ENCODE measurements around the gene ASAP2. TPM values are rescaled to one million over a fixed set of nuclear protein-coding genes. Genes with fewer than 3 reads are reported as not detected.
"Not testable (repeated sequence)": the region's sequence is repeated elsewhere in the genome, so short reads cannot be mapped to it uniquely, and the experiment has no call there.

Gene ASAP2
- total RNA-seq, 8 experiments from 2014 or later, result 8.5 to 26.7 (median 19.1) TPM

DNA sequence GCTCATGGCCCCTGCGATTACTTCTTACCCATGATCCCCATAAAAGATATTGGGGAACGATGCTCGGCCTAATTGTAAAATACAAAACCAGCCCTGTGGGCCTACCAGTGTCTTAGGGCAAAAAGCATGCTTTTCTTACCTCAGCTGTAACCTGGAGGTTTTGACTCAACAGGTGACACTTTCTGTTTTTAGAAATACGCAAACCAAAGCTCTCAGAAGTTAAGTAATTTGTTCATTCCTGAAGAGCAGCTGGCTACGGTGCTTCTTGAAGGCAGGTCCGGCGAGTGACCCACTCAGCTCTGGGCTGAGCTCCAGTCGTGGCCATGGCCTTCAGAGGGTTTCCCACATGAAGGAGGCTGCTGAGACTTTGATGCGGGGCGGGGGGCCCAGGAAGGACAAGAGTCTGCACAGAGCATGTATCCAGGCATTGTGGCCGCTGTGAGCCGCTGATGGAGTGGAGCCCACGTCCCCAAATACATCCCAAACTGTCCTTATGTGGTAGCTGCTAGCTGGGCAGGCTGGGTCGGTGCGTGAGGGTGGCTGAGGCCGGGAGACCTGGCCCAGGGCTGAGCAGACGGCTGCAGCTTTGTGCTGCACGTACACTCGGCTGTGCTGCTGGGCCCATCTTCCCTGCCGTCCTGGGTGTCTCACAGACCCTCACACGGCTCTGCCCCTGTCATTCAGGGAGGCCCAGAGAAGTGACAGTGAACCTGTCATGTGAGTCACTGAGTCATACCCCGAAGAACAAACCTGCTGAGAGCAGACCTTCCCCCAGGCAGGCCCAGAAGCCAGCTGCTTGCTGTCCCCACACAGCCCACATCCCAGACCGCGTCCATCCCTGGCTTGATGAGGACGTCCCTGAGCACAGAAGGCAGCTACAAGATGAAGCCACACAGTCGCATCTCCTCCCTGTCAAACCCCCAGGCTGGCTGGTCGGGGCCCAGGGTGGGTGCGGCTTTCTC lies 182.6 kb downstream of the ASAP2 start:
- in situ Hi-C loops (cut with MboI; ENCODE audit: low pct_unique_long_range_greater_than_20kb in 2 of 9, low sequenced_read_pairs in 9 of 9, unreplicated experiment in 9 of 9), result no loop called here
- ATAC-seq (replicated peaks in 6 of 8), result peak in 5 of 8 experiments; percentile 91 to 95 (median 94)
- Histone ChIP-seq H3K4me3 (no peak overlapping the region), H3K4me1 (replicated peaks in 1 of 2) (peaks cover 11 to 16% of the 10 kb centered on the region in 2 donors), H3K27ac (no peak overlapping the region)
- 78 to 100% (median 94%) methylated on average over 1 to 18 of the region's 28 CpGs; no CpG with 5 or more reads in 1 of the 10 experiments for whole genome bisulfite sequencing, 10 experiments

DNA sequence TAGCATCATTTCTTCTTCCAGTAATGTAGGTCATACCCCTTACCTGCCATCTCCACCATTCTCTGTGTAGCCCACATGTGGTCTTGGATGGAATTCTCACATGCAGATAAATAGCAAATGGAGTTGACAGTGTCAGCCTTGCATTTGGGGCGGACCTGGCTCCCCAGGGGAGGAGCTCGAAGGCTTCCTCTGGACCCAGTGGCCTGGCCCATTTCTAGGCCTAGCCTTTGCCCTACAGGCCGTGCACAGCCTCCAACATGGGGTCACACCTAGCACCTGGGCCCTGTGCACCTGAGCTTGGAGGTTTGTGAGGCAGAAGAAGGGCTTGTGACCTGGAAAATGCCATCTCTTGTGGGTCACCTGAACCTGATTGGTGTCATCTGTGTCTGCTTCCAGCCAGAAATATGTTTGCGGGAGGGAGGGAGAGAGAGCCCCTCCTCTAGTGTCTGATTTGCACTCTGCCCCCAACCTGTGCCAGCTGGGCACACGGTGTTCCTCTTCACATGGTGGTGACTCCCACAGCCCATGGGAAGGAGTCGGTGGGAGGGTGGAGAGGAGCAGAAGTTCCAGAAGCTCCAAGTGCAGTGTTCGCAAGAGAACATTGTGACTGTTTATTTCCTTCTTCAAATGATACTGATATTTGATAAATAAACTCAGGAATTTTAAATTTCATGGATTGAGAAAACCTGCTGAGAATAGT lies 183.7 kb downstream of the ASAP2 start:
- in situ Hi-C loops (cut with MboI; ENCODE audit: low pct_unique_long_range_greater_than_20kb in 2 of 9, low sequenced_read_pairs in 9 of 9, unreplicated experiment in 9 of 9), result no loop called here
- WGBS, 10 experiments, result 80 to 100% (median 92%) methylated on average over 1 to 6 of the region's 7 CpGs; no CpG with 5 or more reads in 3 of the 10 experiments
- no peak overlapping the region for H3K4me3 ChIP-seq
- H3K27ac ChIP-seq, result no peak overlapping the region
- no peak for ATAC-seq (replicated peaks in 6 of 8)
- peaks cover 11 to 16% of the 10 kb centered on the region in 2 donors for H3K4me1 ChIP-seq (replicated peaks in 1 of 2)

DNA sequence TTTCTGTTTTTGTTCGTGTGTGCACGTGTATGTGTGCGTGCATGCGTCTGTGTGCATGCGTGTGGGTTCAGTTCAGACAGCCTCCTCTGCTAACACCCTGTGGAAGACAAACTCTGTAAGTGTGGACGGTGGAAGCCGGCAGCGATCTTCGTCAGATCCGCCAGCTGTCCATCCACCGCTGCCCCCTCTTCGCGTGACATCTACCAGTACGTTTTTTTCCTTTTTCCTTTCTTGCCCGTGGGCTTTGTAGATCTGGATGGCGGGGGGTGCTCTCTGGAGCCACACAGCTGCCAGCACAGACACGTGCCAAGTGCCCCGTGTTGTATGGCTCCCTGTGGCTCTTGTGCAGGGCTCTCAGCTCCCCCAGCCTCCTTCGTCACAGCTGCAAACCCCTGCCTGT lies 184.4 kb downstream of the ASAP2 start:
- in situ Hi-C loops (cut with MboI; ENCODE audit: low pct_unique_long_range_greater_than_20kb in 2 of 9, low sequenced_read_pairs in 9 of 9, unreplicated experiment in 9 of 9), result no loop called here
- H3K27ac ChIP-seq, result no peak overlapping the region
- 60 to 100% (median 96%) methylated on average over 1 to 12 of the region's 19 CpGs; no CpG with 5 or more reads in 1 of the 10 experiments for WGBS, 10 experiments
- no peak for ATAC-seq (replicated peaks in 6 of 8)
- no peak overlapping the region for H3K4me3 ChIP-seq
- H3K4me1 ChIP-seq (replicated peaks in 1 of 2), result peaks cover 11 to 16% of the 10 kb centered on the region in 2 donors

DNA sequence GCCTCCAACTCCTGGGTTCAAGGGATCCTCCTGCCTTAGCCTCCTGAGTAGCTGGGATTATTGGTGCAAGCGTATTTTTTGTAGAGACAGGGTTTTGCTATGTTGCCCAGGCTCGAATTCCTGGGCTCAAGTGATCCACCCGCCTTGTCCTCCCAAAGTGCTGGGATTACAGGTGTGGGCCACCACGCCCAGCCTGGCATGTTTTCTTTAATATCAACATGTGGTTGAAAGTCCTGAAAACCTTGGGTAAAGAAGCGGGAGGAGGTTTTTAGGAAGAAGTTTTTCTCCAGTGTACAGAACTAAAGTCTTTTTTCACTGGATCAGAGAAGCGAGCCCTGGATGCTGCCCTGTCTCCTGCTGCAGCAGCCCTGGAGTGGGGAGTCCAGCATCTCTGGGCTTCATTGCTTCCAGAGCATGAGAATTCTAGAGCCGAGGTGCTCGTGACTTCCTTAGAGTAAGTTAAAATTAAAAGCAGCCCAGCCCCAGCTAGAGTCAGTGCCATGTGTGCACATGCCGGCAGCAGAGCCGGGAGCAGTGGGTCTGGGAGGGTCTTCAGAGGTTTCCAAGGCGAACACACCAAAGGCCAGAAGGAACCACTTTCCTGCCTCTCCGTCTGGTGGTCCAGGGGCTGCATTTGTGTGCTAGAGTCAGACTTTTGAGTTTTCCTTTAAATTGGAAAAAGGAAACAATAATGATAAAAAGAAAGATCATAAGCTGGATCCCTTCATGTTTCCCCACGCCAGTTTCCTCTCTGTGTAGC lies 185.5 kb downstream of the ASAP2 start:
- Histone ChIP-seq H3K4me3 (no peak overlapping the region), H3K27ac (peak overlapping the region in 1 of 2 donors; percentile 27), H3K4me1 (replicated peaks in 1 of 2) (peaks cover 11 to 16% of the 10 kb centered on the region in 2 donors)
- no peak for ATAC-seq (replicated peaks in 6 of 8)
- in situ Hi-C loops (cut with MboI; ENCODE audit: low pct_unique_long_range_greater_than_20kb in 2 of 9, low sequenced_read_pairs in 9 of 9, unreplicated experiment in 9 of 9), result no loop called here
- WGBS, 10 experiments, result 67 to 100% (median 91%) methylated on average over 1 to 8 of the region's 13 CpGs

DNA sequence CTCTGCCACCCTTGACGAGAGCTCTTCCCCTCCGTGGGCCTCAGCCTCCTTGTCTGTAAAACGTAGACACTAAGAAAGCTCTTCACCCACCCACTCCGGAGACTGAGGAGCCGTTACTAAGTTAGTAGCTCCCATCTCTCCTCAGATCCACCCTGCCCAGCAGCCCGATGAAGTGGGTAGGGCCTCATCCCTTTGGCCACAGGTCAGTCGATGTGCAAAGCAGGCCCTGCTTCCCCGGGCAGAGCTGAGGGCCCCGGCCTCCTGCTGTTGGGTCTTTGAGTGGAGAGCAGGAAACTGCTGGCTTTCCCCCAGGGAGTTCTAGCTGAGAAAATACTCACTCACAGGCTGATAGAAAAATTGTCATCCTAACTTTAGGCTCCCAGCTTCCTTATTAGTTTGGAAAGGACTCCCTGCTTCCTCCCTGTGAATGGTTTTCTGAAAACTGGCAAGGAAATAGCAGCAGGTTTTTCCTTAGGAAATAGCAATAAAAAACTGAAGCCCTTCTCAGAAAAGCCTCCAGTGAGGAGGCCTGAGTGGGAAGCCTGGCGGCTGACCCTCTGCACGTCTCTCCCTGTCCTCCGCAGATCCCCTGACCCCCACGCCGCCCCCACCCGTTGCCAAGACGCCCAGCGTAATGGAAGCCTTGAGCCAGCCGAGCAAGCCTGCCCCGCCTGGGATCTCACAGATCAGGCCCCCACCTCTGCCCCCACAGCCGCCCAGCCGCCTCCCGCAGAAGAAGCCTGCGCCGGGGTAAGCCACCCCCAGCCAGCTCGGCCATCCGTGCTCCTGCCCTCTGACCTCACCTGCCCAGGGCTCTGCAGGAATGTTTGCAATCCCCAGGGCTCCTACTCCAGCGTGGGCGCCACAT lies 186.5 kb downstream of the ASAP2 start:
- in situ Hi-C loops (cut with MboI; ENCODE audit: low pct_unique_long_range_greater_than_20kb in 2 of 9, low sequenced_read_pairs in 9 of 9, unreplicated experiment in 9 of 9), result no loop called here
- Histone ChIP-seq H3K27ac (peak overlapping the region; percentile 21 to 27), H3K4me1 (replicated peaks in 1 of 2) (peaks cover 11 to 16% of the 10 kb centered on the region in 2 donors), H3K4me3 (no peak overlapping the region)
- peak in 5 of 8 experiments; percentile 22 to 52 (median 28) for ATAC-seq (replicated peaks in 6 of 8)
- WGBS, 10 experiments, result 20 to 71% (median 42%) methylated on average over 1 to 4 of the region's 28 CpGs; no CpG with 5 or more reads in 1 of the 10 experiments

DNA sequence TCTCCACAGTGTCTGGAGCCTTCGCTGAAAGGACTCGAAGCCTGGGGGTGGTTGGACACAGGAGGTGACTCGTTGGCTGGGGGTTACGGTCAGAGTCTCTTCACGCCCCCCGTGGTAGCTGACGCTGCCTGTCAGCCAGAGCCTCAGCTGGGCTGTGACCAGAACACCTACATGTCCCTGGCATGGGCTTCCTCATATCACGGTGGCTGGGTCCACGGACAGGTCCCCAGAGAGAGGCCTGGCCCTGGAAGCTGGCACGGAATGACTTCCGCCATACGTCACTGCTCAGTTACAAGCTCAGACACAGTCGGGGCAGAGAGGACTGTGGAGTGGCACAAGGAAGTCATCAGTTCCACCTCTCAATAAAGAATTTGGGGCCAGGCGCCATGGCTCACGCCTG lies 188.2 kb downstream of the ASAP2 start:
- no peak overlapping the region for H3K27ac ChIP-seq
- in situ Hi-C loops (cut with MboI; ENCODE audit: low pct_unique_long_range_greater_than_20kb in 2 of 9, low sequenced_read_pairs in 9 of 9, unreplicated experiment in 9 of 9), result no loop called here
- no peak overlapping the region for H3K4me3 ChIP-seq
- no peak for ATAC-seq (replicated peaks in 6 of 8)
- 73 to 100% (median 100%) methylated on average over 1 to 3 of the region's 15 CpGs; no CpG with 5 or more reads in 3 of the 10 experiments for WGBS, 10 experiments
- H3K4me1 ChIP-seq (replicated peaks in 1 of 2), result peaks cover 11 to 16% of the 10 kb centered on the region in 2 donors

DNA sequence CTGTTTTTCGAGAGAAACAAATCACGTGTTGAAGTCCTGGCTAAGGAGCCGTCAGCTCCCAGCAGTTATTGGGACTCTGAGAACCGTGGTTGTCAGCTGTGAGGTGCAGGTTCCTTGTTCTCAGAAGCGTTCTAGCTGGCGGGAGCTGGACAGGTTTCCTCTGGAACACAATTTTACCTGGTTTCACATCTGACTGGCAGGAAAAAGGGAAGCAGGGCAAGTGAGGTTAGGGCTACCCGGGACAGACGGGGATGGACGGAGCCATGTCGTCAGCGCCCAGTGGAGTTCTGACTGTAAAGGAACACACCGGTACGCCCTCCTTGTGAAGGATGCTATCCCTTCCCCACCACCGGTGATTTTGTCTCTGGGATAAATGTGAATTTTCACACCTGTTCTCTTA lies 190.6 kb downstream of the ASAP2 start:
- no peak for ATAC-seq (replicated peaks in 6 of 8)
- 83 to 100% (median 96%) methylated on average over 1 to 9 of the region's 14 CpGs; no CpG with 5 or more reads in 1 of the 10 experiments for WGBS, 10 experiments
- Histone ChIP-seq H3K4me1 (replicated peaks in 1 of 2) (peaks cover 11 to 14% of the 10 kb centered on the region in 2 donors), H3K27ac (no peak overlapping the region), H3K4me3 (no peak overlapping the region)
- in situ Hi-C loops (cut with MboI; ENCODE audit: low pct_unique_long_range_greater_than_20kb in 2 of 9, low sequenced_read_pairs in 9 of 9, unreplicated experiment in 9 of 9), result no loop called here

DNA sequence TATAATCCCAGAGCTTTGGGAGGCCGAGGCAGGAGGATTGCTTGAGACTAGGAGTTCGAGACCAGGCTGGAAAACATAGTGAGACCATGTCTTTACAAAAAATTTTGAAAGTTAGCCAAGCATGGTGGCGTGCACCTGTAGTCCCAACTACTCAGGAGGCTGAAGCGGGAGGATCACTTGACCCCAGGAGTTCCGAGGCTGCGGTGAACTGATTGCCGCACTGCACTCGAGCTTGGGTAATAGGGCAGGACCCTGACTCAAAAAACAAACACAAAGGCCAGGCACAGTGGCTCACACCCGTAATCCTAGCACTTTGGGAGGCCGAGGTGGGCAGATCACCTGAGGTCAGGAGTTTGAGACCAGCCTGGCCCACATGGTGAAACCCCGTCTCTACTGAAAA lies 191.6 kb downstream of the ASAP2 start:
- H3K27ac ChIP-seq; ATAC-seq (replicated peaks in 6 of 8); in situ Hi-C loops (cut with MboI; ENCODE audit: low pct_unique_long_range_greater_than_20kb in 2 of 9, low sequenced_read_pairs in 9 of 9, unreplicated experiment in 9 of 9); H3K4me3 ChIP-seq; H3K4me1 ChIP-seq (replicated peaks in 1 of 2): not testable (repeated sequence)
- 90 to 100% (median 98%) methylated on average over 2 to 8 of the region's 11 CpGs; no CpG with 5 or more reads in 4 of the 10 experiments for WGBS, 10 experiments

DNA sequence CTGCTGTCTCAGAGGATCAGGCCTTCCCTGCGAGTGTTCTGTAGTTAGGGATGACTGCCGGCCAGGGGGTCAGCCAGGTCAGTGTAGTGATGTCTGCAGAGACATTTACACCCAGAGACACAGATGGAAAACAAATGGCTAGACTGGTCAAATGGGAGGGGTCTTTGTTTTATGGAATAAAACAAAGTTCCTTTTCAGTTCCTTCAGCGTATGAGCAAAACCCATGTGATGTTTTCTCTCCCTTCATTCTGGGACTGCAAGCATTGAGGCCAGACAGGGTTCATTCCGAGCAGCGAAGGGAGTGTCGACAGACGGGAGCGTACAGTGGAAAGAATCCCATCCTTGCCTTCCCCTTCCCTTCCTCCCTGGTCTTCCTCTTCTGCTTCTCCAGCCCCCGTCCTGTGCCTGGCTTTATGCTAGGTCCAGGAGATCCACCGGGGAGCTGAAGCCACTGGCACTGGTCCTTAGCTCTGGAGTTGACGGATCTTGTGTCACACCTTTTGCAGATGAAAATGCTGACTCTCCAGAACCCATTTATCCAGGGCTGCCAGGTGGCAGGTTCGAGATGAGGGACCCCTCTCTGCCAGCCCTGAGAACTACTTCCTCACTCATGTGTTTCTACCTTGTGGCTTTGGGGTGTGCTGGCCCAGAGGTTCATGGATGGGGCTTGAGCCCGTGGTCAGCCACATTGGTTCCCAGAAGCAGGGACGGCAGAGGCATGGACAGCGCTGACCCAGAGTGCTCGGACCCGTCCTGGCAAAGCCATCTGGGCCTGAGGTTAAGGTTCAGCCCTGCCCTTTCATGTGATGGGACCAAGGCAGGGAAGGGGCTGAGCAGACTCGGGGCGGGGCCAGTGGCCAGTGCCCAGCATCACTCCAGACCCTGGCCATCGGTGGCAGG lies 192.5 kb downstream of the ASAP2 start:
- 43 to 87% (median 71%) methylated on average over 2 to 11 of the region's 20 CpGs; no CpG with 5 or more reads in 1 of the 10 experiments for WGBS, 10 experiments
- in situ Hi-C loops (cut with MboI; ENCODE audit: low pct_unique_long_range_greater_than_20kb in 2 of 9, low sequenced_read_pairs in 9 of 9, unreplicated experiment in 9 of 9), result no loop called here
- H3K27ac ChIP-seq, result no peak overlapping the region
- ATAC-seq (replicated peaks in 6 of 8), result peak in 7 of 8 experiments; percentile 26 to 77 (median 65)
- H3K4me3 ChIP-seq, result no peak overlapping the region
- no peaks in the 10 kb centered on the region for H3K4me1 ChIP-seq (replicated peaks in 1 of 2)

DNA sequence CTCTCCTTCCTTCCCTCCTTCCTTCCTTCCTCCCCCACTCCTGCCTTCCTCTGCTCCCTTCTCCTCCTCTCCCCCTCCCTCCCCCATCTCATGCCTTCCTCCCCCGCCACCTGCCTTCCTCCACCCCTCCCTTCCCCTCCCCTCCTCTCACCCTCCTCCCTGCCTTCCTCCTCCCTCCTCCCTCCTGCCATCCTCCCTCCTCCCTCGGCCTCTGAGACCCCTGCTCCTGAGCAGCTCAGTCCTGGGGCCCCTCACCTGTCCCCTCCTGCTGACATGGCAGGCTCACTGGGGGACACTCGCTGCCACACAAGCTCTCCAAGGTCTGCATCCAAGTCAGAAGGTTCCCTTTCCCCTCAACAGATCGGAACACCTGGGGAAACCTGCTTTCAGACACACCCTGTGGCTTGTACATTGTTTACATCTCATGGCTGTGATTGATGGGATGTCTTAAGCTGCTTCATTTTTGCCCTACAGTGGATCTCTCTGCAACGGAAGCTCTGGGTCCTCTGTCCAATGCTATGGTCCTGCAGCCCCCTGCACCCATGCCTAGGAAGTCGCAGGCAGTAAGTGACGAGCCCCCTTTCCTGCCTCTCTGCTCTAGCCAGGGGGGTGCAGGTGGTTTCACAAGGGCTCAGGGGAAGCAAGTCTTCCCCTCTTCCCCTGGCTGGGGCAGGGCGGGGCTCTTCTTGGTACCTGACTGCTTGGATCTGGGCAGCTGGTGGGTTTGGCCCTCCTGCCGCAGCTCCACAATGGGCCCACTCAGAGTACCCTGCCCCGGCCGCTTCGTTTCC lies 193.9 kb downstream of the ASAP2 start:
- WGBS, 10 experiments, result 70 to 93% (median 80%) methylated on average over 1 to 6 of the region's 12 CpGs; no CpG with 5 or more reads in 5 of the 10 experiments
- peak in 2 of 8 experiments; percentile 6 to 11 for ATAC-seq (replicated peaks in 6 of 8)
- Histone ChIP-seq H3K4me1 (replicated peaks in 1 of 2) (no peaks in the 10 kb centered on the region), H3K27ac (no peak overlapping the region), H3K4me3 (no peak overlapping the region)
- in situ Hi-C loops (cut with MboI; ENCODE audit: low pct_unique_long_range_greater_than_20kb in 2 of 9, low sequenced_read_pairs in 9 of 9, unreplicated experiment in 9 of 9), result no loop called here
